K562 (cell line): ENCODE measurements around the gene TOR1AIP2. TPM values are rescaled to one million over a fixed set of nuclear protein-coding genes. Genes with fewer than 3 reads are reported as not detected.
A peak's percentile ranks its signal among the peaks of the same experiment; 100 is the strongest.

Source experiments
- ATAC-seq: fragments of 200-7000 bp; cut with Tn5 transposase; 3 replicates; pipeline ENCODE4 v1.9.1; 2020; ENCODE audit warnings: moderate library complexity
- BruUV-seq: library from RNA; stranded (reverse); fragments of 400-500 nt; replicated peaks from 2 replicates; lab custom pipeline; 2021; lab: Mats Ljungman, UMichigan
- CTCF ChIA-PET: fragments of 300-600 bp; formaldehyde crosslinking; extraction: SDS; loops from one replicate; lab custom pipeline; 2021; ENCODE audit warnings: low intra/inter-chr PET ratio; lab: Yijun Ruan, JAX
- POLR2A ChIA-PET: fragments of 300-600, 350-650 bp; sonication (Branson Sonifier 250); formaldehyde crosslinking; extraction: SDS; loops from one replicate; lab custom pipeline; 2021; ENCODE audit warnings: antibody characterized with exemption, inconsistent platforms; lab: Yijun Ruan, JAX
- DNase-seq, 4 experiments: peaks; one replicate each; pipeline versions ENCODE4 v3.0.0 to v3.0.0-alpha.2; 2011 to 2018; ENCODE audit warnings: low spot score in 3 of 4, mixed read lengths in 3 of 4; ENCODE audit errors: extremely low read depth in 1 of 4
- FAIRE-seq: peaks from 2 replicates; lab custom pipeline; 2011; peaks lifted over from hg19 to GRCh38; lab: Jason Lieb, UNC
- H2AFZ ChIP-seq: 2 replicates; pipeline ENCODE4 v1.6.0; 2011; ENCODE audit warnings: low read depth, low read length, control low read depth, inconsistent platforms
- H3K27ac ChIP-seq: fragments of 200-600 bp; 3 replicates; pipeline ENCODE4 v1.8.0; 2011; ENCODE audit warnings: low read depth, mild to moderate bottlenecking, control low read depth, inconsistent platforms, low read length, moderate library complexity, mixed read lengths; ENCODE audit errors: extremely low read depth
- H3K27me3 ChIP-seq, 2 experiments: fragments of 300-600 bp in 1 of 2; 2 replicates in 1 of 2; 3 replicates in 1 of 2; pipeline versions ENCODE4 v1.6.0 to v1.8.0; 2011; ENCODE audit warnings: inconsistent platforms in 2 of 2, low read length in 2 of 2, mild to moderate bottlenecking in 1 of 2, mixed read lengths in 1 of 2, moderate library complexity in 1 of 2; ENCODE audit not compliant: control insufficient read depth in 2 of 2, insufficient read depth in 2 of 2
- H3K36me3 ChIP-seq: fragments of 300-600 bp; 3 replicates; pipeline ENCODE4 v1.8.0; 2011; ENCODE audit warnings: mild to moderate bottlenecking, low read length, inconsistent platforms; ENCODE audit not compliant: control insufficient read depth, insufficient read depth
- H3K4me1 ChIP-seq, 2 experiments: fragments of 200-600 bp in 1 of 2; replicated peaks in 1 of 2; 2 replicates in 1 of 2; 3 replicates in 1 of 2; pipeline versions ENCODE4 v1.5.1 to v1.8.0; 2011; ENCODE audit warnings: inconsistent platforms in 2 of 2, low read length in 2 of 2, mild to moderate bottlenecking in 1 of 2, mixed read lengths in 1 of 2, moderate library complexity in 1 of 2; ENCODE audit not compliant: control insufficient read depth in 2 of 2, insufficient read depth in 2 of 2
- H3K4me2 ChIP-seq: 2 replicates; pipeline ENCODE4 v1.6.1; 2011; ENCODE audit warnings: low read length, control low read depth, inconsistent platforms, mixed read lengths; ENCODE audit not compliant: insufficient read depth
- H3K4me3 ChIP-seq: fragments of 200-600 bp; sonication (generic), shearing (Covaris generic); 2 replicates; pipeline ENCODE4 v1.5.1; 2016; ENCODE audit warnings: control low read depth, inconsistent platforms
- H3K79me2 ChIP-seq: fragments of 200-600 bp; 3 replicates; pipeline ENCODE4 v1.8.0; 2011; ENCODE audit warnings: low read length, inconsistent platforms; ENCODE audit not compliant: control insufficient read depth, insufficient read depth
- H3K9ac ChIP-seq, 2 experiments: 2 replicates each; pipeline versions ENCODE4 v1.6.0 to v1.6.1; 2011; ENCODE audit warnings: low read depth in 2 of 2, low read length in 2 of 2, control low read depth in 1 of 2, inconsistent platforms in 1 of 2, mild to moderate bottlenecking in 1 of 2, mixed read lengths in 1 of 2; ENCODE audit not compliant: insufficient read depth in 1 of 2
- H3K9me1 ChIP-seq: one replicate; pipeline ENCODE4 v1.6.0; 2011; ENCODE audit warnings: inconsistent platforms, mild to moderate bottlenecking, low read length, moderate library complexity; ENCODE audit not compliant: control insufficient read depth, insufficient read depth
- H3K9me3 ChIP-seq: replicated peaks from 2 replicates; pipeline ENCODE4 v1.5.1; 2011; ENCODE audit warnings: low read depth, low read length, inconsistent platforms; ENCODE audit not compliant: control insufficient read depth, insufficient read depth
- H4K20me1 ChIP-seq: replicated peaks from 2 replicates; pipeline ENCODE4 v1.6.1; 2011; ENCODE audit warnings: low read length, inconsistent platforms, mixed read lengths; ENCODE audit not compliant: control insufficient read depth, insufficient read depth
- BACH1 ChIP-seq: fragments of 200-800 bp; sonication (Bioruptor generic); IDR thresholded peaks from 2 replicates; pipeline ENCODE4 v1.6.1; 2016; ENCODE audit warnings: missing genetic modification characterization, missing compliant biosample characterization
- CBX8 ChIP-seq: fragments of 200-600 bp; sonication (generic); IDR thresholded peaks from 2 replicates; pipeline ENCODE4 v1.6.1; 2012; ENCODE audit warnings: borderline replicate concordance, mixed run types, low read depth, mild to moderate bottlenecking, moderate library complexity, mixed read lengths, low read length, control low read depth, inconsistent platforms; ENCODE audit not compliant: poor library complexity, severe bottlenecking; ENCODE audit errors: extremely low read depth
- CREM ChIP-seq: IDR thresholded peaks from 2 replicates; pipeline ENCODE4 v1.6.1; 2014; ENCODE audit warnings: antibody characterized with exemption, low read depth
- ELF2 ChIP-seq: fragments of 250-450 bp; sonication (Bioruptor Pico); IDR thresholded peaks from 2 replicates; pipeline ENCODE4 v1.5.0; 2021; ENCODE audit warnings: mild to moderate bottlenecking
- ELK1 ChIP-seq: sonication (generic); formaldehyde crosslinking; IDR thresholded peaks from 2 replicates; pipeline ENCODE4 v1.8.1; 2022; ENCODE audit warnings: missing genetic modification reagents
- GATAD2B ChIP-seq: fragments of 450-650 bp; IDR thresholded peaks from 2 replicates; pipeline ENCODE4 v1.6.1; 2017; ENCODE audit warnings: mild to moderate bottlenecking, borderline replicate concordance
- HDAC3 ChIP-seq: fragments of 450-650 bp; IDR thresholded peaks from 2 replicates; pipeline ENCODE4 v1.6.1; 2018; ENCODE audit warnings: borderline replicate concordance, mild to moderate bottlenecking, moderate library complexity; ENCODE audit not compliant: partially characterized antibody
- L3MBTL2 ChIP-seq: fragments of 450-650 bp; IDR thresholded peaks from 2 replicates; pipeline ENCODE4 v1.6.1; 2016; ENCODE audit warnings: mild to moderate bottlenecking, moderate library complexity
- LARP7 ChIP-seq: fragments of 450-650 bp; IDR thresholded peaks from 2 replicates; pipeline ENCODE4 v1.6.1; 2016
- PHB2 ChIP-seq: fragments of 450-650 bp; IDR thresholded peaks from 2 replicates; pipeline ENCODE4 v1.6.1; 2017; ENCODE audit warnings: low read depth
- PKNOX1 ChIP-seq: fragments of 450-650 bp; IDR thresholded peaks from 2 replicates; pipeline ENCODE4 v1.6.1; 2016
- RBM15 ChIP-seq: fragments of 200-400 bp; formaldehyde crosslinking; IDR thresholded peaks from 2 replicates; pipeline ENCODE4 v1.6.1; 2018; ENCODE audit warnings: mild to moderate bottlenecking, low read length, moderate library complexity; ENCODE audit not compliant: insufficient read depth
- SAFB ChIP-seq: fragments of 200-400 bp; formaldehyde crosslinking; IDR thresholded peaks from 2 replicates; pipeline ENCODE4 v1.6.1; 2017; ENCODE audit warnings: low read depth, low read length, borderline replicate concordance
- TAL1 ChIP-seq: fragments of 450-650 bp; IDR thresholded peaks from 2 replicates; pipeline ENCODE4 v1.6.1; 2016; ENCODE audit warnings: mild to moderate bottlenecking
- TEAD2 ChIP-seq: fragments of 450-650 bp; IDR thresholded peaks from 2 replicates; pipeline ENCODE4 v1.6.1; 2016; ENCODE audit warnings: missing genetic modification characterization, control low read depth, missing compliant biosample characterization
- VEZF1 ChIP-seq: fragments of 200-800 bp; sonication (Bioruptor generic); IDR thresholded peaks from 2 replicates; pipeline ENCODE4 v1.6.1; 2017; ENCODE audit warnings: missing genetic modification characterization, missing compliant biosample characterization
- ZFX ChIP-seq: sonication (generic); formaldehyde crosslinking; IDR thresholded peaks from 2 replicates; pipeline ENCODE4 v1.8.0; 2022; ENCODE audit warnings: mild to moderate bottlenecking, missing genetic modification reagents, moderate library complexity
- ZKSCAN8 ChIP-seq: fragments of 200-800 bp; sonication (Bioruptor generic); IDR thresholded peaks from 2 replicates; pipeline ENCODE4 v1.6.1; 2016; ENCODE audit warnings: missing genetic modification characterization, missing compliant biosample characterization
- ZNF311 ChIP-seq: fragments of 250-450 bp; sonication (Bioruptor Pico); IDR thresholded peaks from 2 replicates; pipeline ENCODE4 v1.4.0; 2020; ENCODE audit warnings: mild to moderate bottlenecking, moderate library complexity
- ZNF668 ChIP-seq: fragments of 250-450 bp; sonication (Bioruptor Pico); IDR thresholded peaks from 2 replicates; pipeline ENCODE4 v1.8.0; 2022; ENCODE audit warnings: mild to moderate bottlenecking, inconsistent platforms
- WGBS: fragments of 100-300 bp; shearing (Covaris generic); methylation state at CpG from one replicate; pipeline ENCODE4 v1.1.6; 2016; ENCODE audit warnings: low coverage, mixed read lengths; ENCODE audit not compliant: insufficient coverage; ENCODE audit errors: missing lambda C conversion rate; 5-methylcytosine and 5-hydroxymethylcytosine counted together
- in situ Hi-C: fragments of 300-500 bp; cut with MboI; formaldehyde crosslinking; loops from 4 replicates; pipeline ENCODE4 v1.15.0; 2018; ENCODE audit warnings: inconsistent platforms, mixed read lengths
- intact Hi-C: fragments of 100-400 bp; cut with micrococcal nuclease; formaldehyde crosslinking; loops from 2 replicates; pipeline ENCODE4 v1.14.2; 2022
- polyA plus RNA-seq, 8 experiments: library from polyadenylated mRNA; depleted of rRNA in 4 of 8; stranded (reverse) in 5 of 8; unstranded in 3 of 8; fragments of >200 nt; fragmentation: Nextera tagmentation in 2 of 8; fragmentation: Illumina TruSeq in 1 of 8; extraction: Ambion mirVana in 2 of 8; extraction: Trizol in 1 of 8; gene quantifications; 2 replicates each; pipeline versions ENCODE4 v1.2.1 to v1.2.3, GENCODE V29; 2011 to 2014; ENCODE audit warnings: inconsistent platforms in 1 of 8, missing spikeins in 1 of 8
- total RNA-seq, 7 experiments: library from RNA; depleted of rRNA in 6 of 7; stranded (reverse); fragments of >200 nt in 6 of 7; fragmentation: Illumina TruSeq in 2 of 7; extraction: Trizol in 2 of 7; gene quantifications; 2 replicates each; pipeline versions ENCODE4 v1.2.1 to v1.2.3, GENCODE V29; 2011 to 2021; ENCODE audit warnings: low replicate concordance in 1 of 7

The TOR1AIP2 gene
- total and polyA plus RNA-seq, 9 of the 15 experiments (the other 6 are each of a cell fraction or from before 2014, with no cell fraction given), result 16.7 to 122 (median 41.4) TPM

- peak overlapping the region; percentile 98; the same call in 1 of the 2 replicates for H2AFZ ChIP-seq
- H3K9ac ChIP-seq, result peak overlapping the region; percentile 97 to 98; a peak in 3 of 4 replicates
- ATAC-seq, result no peak
- ChIA-PET POLR2A (interaction anchor here (0.7 to 2.1 kb wide), 12 partner anchors 16 to 287 kb away, joined by 3 to 10 read pairs (median 4); no protein-coding TSS in a partner anchor), CTCF (interaction anchor here (0.6 kb wide), 1 partner anchor 65 kb away, joined by 3 read pairs; no protein-coding TSS in a partner anchor)
- H3K9me3 ChIP-seq, result no peaks in the 10 kb centered on the region
- peak; percentile 29 for FAIRE-seq
- in situ Hi-C loops (no loop called here), intact Hi-C loops (loop anchor here (2.0 to 10.0 kb wide), 2 partner anchors 71 to 171 kb away; partner anchors contain the start of gene CEP350)
- no TSS peak for BruUV-seq
- peak overlapping the region; percentile 98 for H3K4me2 ChIP-seq
- H3K79me2 ChIP-seq, result peaks cover 48% of the 10 kb centered on the region
- H3K36me3 ChIP-seq, result peaks cover 41% of the 10 kb centered on the region; the same call in 2 of the 3 replicates
- H3K9me1 ChIP-seq, result no peaks in the 10 kb centered on the region
- 12% methylated on average over 4 of the region's 4 CpGs for whole genome bisulfite sequencing
- H4K20me1 ChIP-seq, result no peaks in the 10 kb centered on the region
- peak overlapping the region; percentile 98; the same call in 2 of the 3 replicates for H3K27ac ChIP-seq
- peak; percentile 35 to 65 (median 41) for DNase-seq
- no peaks in the 10 kb centered on the region for H3K27me3 ChIP-seq
- H3K4me1 ChIP-seq, result peaks cover 9% of the 10 kb centered on the region in 2 experiments; a peak in 4 of 5 replicates
- peak overlapping the region; percentile 87 for H3K4me3 ChIP-seq
- TF ChIP-seq VEZF1 (CRISPR knock-in tag) (peak; percentile 40; the same call in 1 of the 2 replicates), PKNOX1 (no peak), SAFB (no peak), ZNF668 (CRISPR knock-in tag) (no peak), PHB2 (no peak), ZFX (no peak), HDAC3 (no peak), BACH1 (tag) (no peak), TAL1 (no peak), TEAD2 (no peak), ZKSCAN8 (CRISPR knock-in tag) (no peak), ELK1 (CRISPR knock-in tag) (no peak), RBM15 (no peak), L3MBTL2 (no peak), ZNF311 (no peak), GATAD2B (no peak), CBX8 (no peak), CREM (peak; percentile 94), ELF2 (CRISPR knock-in tag) (no peak), LARP7 (no peak)
Measured at GRCh38 chr1:179883745-179884138, 6.1 kb upstream of the TOR1AIP2 start.
